GM12872 (cell line): Measurements from ENCODE around the gene SHKBP1.
A peak's percentile ranks its signal among the peaks of the same experiment; 100 is the strongest.

Source experiments
- CTCF ChIP-seq: IDR thresholded peaks from 3 replicates; pipeline ENCODE4 v1.5.1; 2011; ENCODE audit warnings: low read depth, mild to moderate bottlenecking, low read length, moderate library complexity; ENCODE audit not compliant: insufficient read depth

SHKBP1 gene

GRCh38 chr19:40565355-40565754, 11.3 kb upstream of the SHKBP1 start:
- TF ChIP-seq CTCF, result no peak

GRCh38 chr19:40565910-40566495, 10.7 kb upstream of the SHKBP1 start:
- no peak for TF ChIP-seq CTCF

- TF ChIP-seq CTCF, result no peak
These were observed 9.5 kb upstream of the SHKBP1 start for GRCh38 chr19:40567040-40567749.

GRCh38 chr19:40567750-40568494, 8.8 kb upstream of the SHKBP1 start:
- no peak for TF ChIP-seq CTCF

GRCh38 chr19:40570313-40571004, 6.2 kb upstream of the SHKBP1 start:
- peak; percentile 70 for TF ChIP-seq CTCF

- no peak for TF ChIP-seq CTCF
These were observed 5.7 kb upstream of the SHKBP1 start for GRCh38 chr19:40571005-40571318.

- no peak for TF ChIP-seq CTCF
These were observed 4.7 kb upstream of the SHKBP1 start for GRCh38 chr19:40571831-40572495.
